SK-N-SH (cell line): ENCODE results near the gene TWF2.

Experiments
- CHD2 ChIP-seq: fragments of 150-350 bp; IDR thresholded peaks from 2 replicates; pipeline ENCODE4 v1.6.1; 2018; ENCODE audit warnings: low read length; ENCODE audit not compliant: partially characterized antibody
- GABPA ChIP-seq: IDR thresholded peaks from 2 replicates; pipeline ENCODE4 v1.4.0; 2012; ENCODE audit warnings: low read depth, mild to moderate bottlenecking
- NFIC ChIP-seq: IDR thresholded peaks from 2 replicates; pipeline ENCODE4 v1.4.0; 2012; ENCODE audit warnings: borderline replicate concordance
- NRF1 ChIP-seq: IDR thresholded peaks from 2 replicates; pipeline ENCODE4 v1.6.1; 2012; ENCODE audit warnings: low read depth, mild to moderate bottlenecking, low read length
- POLR2AphosphoS5 ChIP-seq: IDR thresholded peaks from 2 replicates; pipeline ENCODE4 v1.6.1; 2012; ENCODE audit warnings: low read depth, low read length
- RFX5 ChIP-seq: IDR thresholded peaks from 2 replicates; pipeline ENCODE4 v1.6.1; 2012; ENCODE audit warnings: mild to moderate bottlenecking, improper control_type of control experiment, low read length
- SIN3A ChIP-seq: IDR thresholded peaks from 2 replicates; pipeline ENCODE4 v1.6.1; 2012; ENCODE audit warnings: low read depth, mild to moderate bottlenecking, low read length, moderate library complexity, borderline replicate concordance
- YY1 ChIP-seq: IDR thresholded peaks from 2 replicates; pipeline ENCODE4 v1.4.0; 2012; ENCODE audit warnings: low read depth, mild to moderate bottlenecking
- TF ChIP-seq, protein P1 (sequence below): fragments of 150-350 bp; IDR thresholded peaks from 2 replicates; pipeline ENCODE4 v1.6.1; 2017; ENCODE audit warnings: antibody characterized with exemption, low read length, low read depth, borderline replicate concordance
- TF ChIP-seq, protein P2 (sequence below): fragments of 200-600 bp; sonication (generic); IDR thresholded peaks from 2 replicates; pipeline ENCODE4 v1.6.1; 2017; ENCODE audit warnings: antibody characterized with exemption, mild to moderate bottlenecking, moderate library complexity
- TF ChIP-seq, protein P3 (sequence below): IDR thresholded peaks from 2 replicates; pipeline ENCODE4 v1.6.1; 2012; ENCODE audit warnings: mild to moderate bottlenecking, low read depth, low read length, moderate library complexity

DNA sequence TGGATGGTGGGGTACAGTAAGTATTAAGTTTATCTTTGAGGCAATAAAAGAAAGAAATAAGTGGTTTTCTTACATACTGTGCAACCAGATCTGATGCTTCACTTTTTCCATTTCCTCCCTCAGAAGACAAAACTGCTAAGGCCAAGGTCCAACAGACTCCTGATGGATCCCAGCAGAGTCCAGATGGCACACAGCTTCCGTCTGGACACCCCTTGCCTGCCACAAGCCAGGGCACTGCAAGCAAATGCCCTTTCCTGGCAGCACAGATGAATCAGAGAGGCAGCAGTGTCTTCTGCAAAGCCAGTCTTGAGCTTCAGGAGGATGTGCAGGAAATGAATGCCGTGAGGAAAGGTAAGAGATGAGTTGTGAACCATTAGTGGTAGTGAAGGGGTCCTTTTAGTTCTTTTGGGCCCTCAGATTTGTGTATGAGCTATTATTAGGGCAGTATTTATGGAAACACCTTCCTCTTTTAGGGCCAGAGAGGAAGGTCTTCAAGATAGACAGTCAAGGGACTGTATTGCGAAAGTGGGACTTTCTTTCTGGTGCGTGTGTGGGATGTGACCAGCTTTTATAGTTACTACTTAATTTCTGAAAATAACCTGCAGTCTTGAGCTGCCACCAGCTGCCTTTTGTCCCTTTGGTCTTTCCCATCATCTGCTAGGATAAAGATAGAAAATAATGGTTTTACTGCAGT lies 36.4 kb downstream of the TWF2 start:
- TF ChIP-seq POLR2AphosphoS5 (no peak), NFIC (no peak), GABPA (no peak), YY1 (no peak), NRF1 (no peak), SIN3A (no peak), CHD2 (no peak), RFX5 (no peak)
- TF ChIP-seq, protein P1, sequence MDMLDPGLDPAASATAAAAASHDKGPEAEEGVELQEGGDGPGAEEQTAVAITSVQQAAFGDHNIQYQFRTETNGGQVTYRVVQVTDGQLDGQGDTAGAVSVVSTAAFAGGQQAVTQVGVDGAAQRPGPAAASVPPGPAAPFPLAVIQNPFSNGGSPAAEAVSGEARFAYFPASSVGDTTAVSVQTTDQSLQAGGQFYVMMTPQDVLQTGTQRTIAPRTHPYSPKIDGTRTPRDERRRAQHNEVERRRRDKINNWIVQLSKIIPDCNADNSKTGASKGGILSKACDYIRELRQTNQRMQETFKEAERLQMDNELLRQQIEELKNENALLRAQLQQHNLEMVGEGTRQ = no peak
- TF ChIP-seq, protein P2, sequence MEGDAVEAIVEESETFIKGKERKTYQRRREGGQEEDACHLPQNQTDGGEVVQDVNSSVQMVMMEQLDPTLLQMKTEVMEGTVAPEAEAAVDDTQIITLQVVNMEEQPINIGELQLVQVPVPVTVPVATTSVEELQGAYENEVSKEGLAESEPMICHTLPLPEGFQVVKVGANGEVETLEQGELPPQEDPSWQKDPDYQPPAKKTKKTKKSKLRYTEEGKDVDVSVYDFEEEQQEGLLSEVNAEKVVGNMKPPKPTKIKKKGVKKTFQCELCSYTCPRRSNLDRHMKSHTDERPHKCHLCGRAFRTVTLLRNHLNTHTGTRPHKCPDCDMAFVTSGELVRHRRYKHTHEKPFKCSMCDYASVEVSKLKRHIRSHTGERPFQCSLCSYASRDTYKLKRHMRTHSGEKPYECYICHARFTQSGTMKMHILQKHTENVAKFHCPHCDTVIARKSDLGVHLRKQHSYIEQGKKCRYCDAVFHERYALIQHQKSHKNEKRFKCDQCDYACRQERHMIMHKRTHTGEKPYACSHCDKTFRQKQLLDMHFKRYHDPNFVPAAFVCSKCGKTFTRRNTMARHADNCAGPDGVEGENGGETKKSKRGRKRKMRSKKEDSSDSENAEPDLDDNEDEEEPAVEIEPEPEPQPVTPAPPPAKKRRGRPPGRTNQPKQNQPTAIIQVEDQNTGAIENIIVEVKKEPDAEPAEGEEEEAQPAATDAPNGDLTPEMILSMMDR = no peak
- TF ChIP-seq, protein P3, sequence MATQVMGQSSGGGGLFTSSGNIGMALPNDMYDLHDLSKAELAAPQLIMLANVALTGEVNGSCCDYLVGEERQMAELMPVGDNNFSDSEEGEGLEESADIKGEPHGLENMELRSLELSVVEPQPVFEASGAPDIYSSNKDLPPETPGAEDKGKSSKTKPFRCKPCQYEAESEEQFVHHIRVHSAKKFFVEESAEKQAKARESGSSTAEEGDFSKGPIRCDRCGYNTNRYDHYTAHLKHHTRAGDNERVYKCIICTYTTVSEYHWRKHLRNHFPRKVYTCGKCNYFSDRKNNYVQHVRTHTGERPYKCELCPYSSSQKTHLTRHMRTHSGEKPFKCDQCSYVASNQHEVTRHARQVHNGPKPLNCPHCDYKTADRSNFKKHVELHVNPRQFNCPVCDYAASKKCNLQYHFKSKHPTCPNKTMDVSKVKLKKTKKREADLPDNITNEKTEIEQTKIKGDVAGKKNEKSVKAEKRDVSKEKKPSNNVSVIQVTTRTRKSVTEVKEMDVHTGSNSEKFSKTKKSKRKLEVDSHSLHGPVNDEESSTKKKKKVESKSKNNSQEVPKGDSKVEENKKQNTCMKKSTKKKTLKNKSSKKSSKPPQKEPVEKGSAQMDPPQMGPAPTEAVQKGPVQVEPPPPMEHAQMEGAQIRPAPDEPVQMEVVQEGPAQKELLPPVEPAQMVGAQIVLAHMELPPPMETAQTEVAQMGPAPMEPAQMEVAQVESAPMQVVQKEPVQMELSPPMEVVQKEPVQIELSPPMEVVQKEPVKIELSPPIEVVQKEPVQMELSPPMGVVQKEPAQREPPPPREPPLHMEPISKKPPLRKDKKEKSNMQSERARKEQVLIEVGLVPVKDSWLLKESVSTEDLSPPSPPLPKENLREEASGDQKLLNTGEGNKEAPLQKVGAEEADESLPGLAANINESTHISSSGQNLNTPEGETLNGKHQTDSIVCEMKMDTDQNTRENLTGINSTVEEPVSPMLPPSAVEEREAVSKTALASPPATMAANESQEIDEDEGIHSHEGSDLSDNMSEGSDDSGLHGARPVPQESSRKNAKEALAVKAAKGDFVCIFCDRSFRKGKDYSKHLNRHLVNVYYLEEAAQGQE = no peak
